ENCODE data around the gene SMIM14. TPM values are rescaled to one million over a fixed set of nuclear protein-coding genes. Genes with fewer than 3 reads are reported as not detected.
"Not testable (repeated sequence)": the region's sequence is repeated elsewhere in the genome, so short reads cannot be mapped to it uniquely, and the experiment has no call there.

SMIM14 gene
- total RNA-seq, 1 experiment from 2014 or later = 64.1 TPM

- not testable (repeated sequence) for DNase-seq (ENCODE audit: low spot score)
Observed at GRCh38 chr4:39532237-39532636, 106.4 kb downstream of the SMIM14 start.

GRCh38 chr4:39530682-39531081 lies 108.0 kb downstream of the SMIM14 start:
- DNase-seq (ENCODE audit: low spot score) = no peak

- no peak for DNase-seq (ENCODE audit: low spot score)
Observed at GRCh38 chr4:39529534-39529933, 109.1 kb downstream of the SMIM14 start.

- no peak for DNase-seq (ENCODE audit: low spot score)
Observed at GRCh38 chr4:39528061-39528465, 110.6 kb downstream of the SMIM14 start.

GRCh38 chr4:39527296-39528060 lies 111.2 kb downstream of the SMIM14 start, which contains the start of gene UGDH:
UGDH (minus strand) TSS chr4:39527439; CDS start chr4:39521512, 5,927 bp downstream.
- peak; percentile 98 for DNase-seq (ENCODE audit: low spot score)

GRCh38 chr4:39526765-39527295 lies 111.8 kb downstream of the SMIM14 start:
- peak; percentile 6 for DNase-seq (ENCODE audit: low spot score)

- DNase-seq (ENCODE audit: low spot score) = no peak
Observed at GRCh38 chr4:39525822-39526690, 112.6 kb downstream of the SMIM14 start.

GRCh38 chr4:39524161-39524957 lies 114.3 kb downstream of the SMIM14 start:
- DNase-seq (ENCODE audit: low spot score) = no peak

GRCh38 chr4:39522068-39522467 lies 116.6 kb downstream of the SMIM14 start:
- DNase-seq (ENCODE audit: low spot score) = no peak

- DNase-seq (ENCODE audit: low spot score) = no peak
Observed at GRCh38 chr4:39521253-39521919, 117.3 kb downstream of the SMIM14 start.

GRCh38 chr4:39518484-39518883 lies 120.2 kb downstream of the SMIM14 start:
- no peak for DNase-seq (ENCODE audit: low spot score)

- DNase-seq (ENCODE audit: low spot score) = no peak
Observed at GRCh38 chr4:39516407-39516966, 122.2 kb downstream of the SMIM14 start.

- not testable (repeated sequence) for DNase-seq (ENCODE audit: low spot score)
Observed at GRCh38 chr4:39515669-39516401, 122.8 kb downstream of the SMIM14 start.

GRCh38 chr4:39514888-39515401 lies 123.7 kb downstream of the SMIM14 start:
- peak; percentile 91 for DNase-seq (ENCODE audit: low spot score)

GRCh38 chr4:39514266-39514665 lies 124.4 kb downstream of the SMIM14 start:
- DNase-seq (ENCODE audit: low spot score) = not testable (repeated sequence)

- no peak for DNase-seq (ENCODE audit: low spot score)
Observed at GRCh38 chr4:39510348-39510929, 128.2 kb downstream of the SMIM14 start.

- DNase-seq (ENCODE audit: low spot score) = no peak
Observed at GRCh38 chr4:39505581-39505980, 133.1 kb downstream of the SMIM14 start.

- DNase-seq (ENCODE audit: low spot score) = no peak
Observed at GRCh38 chr4:39504538-39504937, 134.1 kb downstream of the SMIM14 start.

- DNase-seq (ENCODE audit: low spot score) = not testable (repeated sequence)
Observed at GRCh38 chr4:39502664-39503035, 136.0 kb downstream of the SMIM14 start.
